Neural progenitor cell (in vitro differentiated cells): ENCODE data around the gene EEF2KMT.

Experiments
- EZH2 ChIP-seq: fragments of 200-600 bp; sonication (generic); IDR thresholded peaks from 2 replicates; pipeline ENCODE4 v1.6.1; 2017; ENCODE audit warnings: antibody characterized with exemption, mild to moderate bottlenecking, moderate library complexity
- EZH2phosphoT487 ChIP-seq: fragments of 200-600 bp; sonication (generic); IDR thresholded peaks from 2 replicates; pipeline ENCODE4 v1.6.1; 2017; ENCODE audit warnings: antibody characterized with exemption
- TF ChIP-seq, protein P1 (sequence below): fragments of 200-600 bp; sonication (generic); IDR thresholded peaks from 2 replicates; pipeline ENCODE4 v1.5.1; 2017; ENCODE audit warnings: antibody characterized with exemption, mild to moderate bottlenecking

DNA sequence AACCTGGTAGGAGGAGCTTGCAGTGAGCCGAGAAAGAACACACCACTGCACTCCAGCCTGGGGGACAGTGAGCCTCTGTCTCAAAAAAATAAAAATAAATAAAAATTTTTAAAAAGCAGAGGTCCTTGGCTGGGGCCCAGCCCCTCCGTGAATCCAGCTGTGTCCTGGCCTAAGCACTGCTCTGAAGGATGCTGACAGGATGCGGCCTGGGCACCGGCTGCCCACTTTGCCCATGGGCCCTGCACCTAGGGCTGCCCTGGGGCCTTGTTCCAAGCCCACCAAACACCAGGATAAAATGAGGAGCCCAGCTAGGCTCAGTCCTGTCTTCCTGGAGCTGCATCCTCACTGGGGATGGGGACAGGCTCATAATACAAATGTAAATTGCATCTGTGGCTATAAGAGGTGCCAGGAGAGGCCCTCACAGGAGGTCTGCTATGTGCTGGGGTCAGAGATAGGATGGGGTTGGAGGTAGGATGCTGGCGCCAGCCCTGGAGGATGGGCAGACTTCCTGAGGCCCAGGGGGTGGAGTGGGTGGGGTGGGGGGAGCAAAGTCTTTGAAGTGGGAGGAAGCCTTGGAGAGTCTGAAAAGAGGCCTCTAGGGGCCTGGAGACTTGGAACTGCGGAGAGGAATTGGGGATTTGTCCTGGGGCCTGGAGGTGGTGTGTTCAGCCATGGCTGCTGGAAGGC is 38.1 kb downstream of the EEF2KMT start:
- TF ChIP-seq, protein P1, sequence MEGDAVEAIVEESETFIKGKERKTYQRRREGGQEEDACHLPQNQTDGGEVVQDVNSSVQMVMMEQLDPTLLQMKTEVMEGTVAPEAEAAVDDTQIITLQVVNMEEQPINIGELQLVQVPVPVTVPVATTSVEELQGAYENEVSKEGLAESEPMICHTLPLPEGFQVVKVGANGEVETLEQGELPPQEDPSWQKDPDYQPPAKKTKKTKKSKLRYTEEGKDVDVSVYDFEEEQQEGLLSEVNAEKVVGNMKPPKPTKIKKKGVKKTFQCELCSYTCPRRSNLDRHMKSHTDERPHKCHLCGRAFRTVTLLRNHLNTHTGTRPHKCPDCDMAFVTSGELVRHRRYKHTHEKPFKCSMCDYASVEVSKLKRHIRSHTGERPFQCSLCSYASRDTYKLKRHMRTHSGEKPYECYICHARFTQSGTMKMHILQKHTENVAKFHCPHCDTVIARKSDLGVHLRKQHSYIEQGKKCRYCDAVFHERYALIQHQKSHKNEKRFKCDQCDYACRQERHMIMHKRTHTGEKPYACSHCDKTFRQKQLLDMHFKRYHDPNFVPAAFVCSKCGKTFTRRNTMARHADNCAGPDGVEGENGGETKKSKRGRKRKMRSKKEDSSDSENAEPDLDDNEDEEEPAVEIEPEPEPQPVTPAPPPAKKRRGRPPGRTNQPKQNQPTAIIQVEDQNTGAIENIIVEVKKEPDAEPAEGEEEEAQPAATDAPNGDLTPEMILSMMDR: no peak
- TF ChIP-seq EZH2phosphoT487: no peak
- TF ChIP-seq EZH2: no peak
